Astrocyte (in vitro differentiated cells and primary cell): ENCODE measurements around the gene SPN.

Source experiments
- CTCF ChIP-seq: IDR thresholded peaks from 2 replicates; pipeline ENCODE4 v1.5.1; 2011; ENCODE audit warnings: low read depth, mild to moderate bottlenecking, inconsistent platforms, low read length, moderate library complexity; ENCODE audit not compliant: insufficient read depth
- EZH2 ChIP-seq: IDR thresholded peaks from 2 replicates; pipeline ENCODE4 v1.6.1; 2012; ENCODE audit warnings: mild to moderate bottlenecking, low read length, inconsistent platforms; ENCODE audit not compliant: insufficient read depth

DNA sequence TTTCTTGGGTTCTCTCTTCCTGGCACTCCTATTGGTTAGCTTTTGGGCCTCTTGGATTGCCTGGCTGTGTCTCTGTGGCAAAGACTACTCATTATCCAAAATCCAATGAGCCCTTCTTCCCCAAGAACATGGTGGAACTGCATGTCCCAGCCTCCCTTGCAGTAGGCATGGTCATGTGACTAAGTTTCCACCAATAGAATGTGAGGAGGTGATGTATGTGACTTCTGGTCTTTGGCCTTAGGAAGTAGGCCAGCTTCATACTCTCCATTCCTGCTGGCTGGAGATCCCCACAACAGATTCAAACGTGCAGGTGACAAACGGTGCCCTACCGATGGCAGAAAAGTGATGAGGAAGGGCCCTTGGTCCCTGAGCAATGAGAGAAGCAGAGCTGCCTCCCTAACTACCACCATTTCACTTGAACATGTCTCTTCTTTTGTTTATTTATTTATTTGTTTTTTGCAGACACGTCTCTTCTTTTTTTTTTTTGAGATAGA, 17.3 kb upstream of the SPN start:
- TF ChIP-seq EZH2 (no peak), CTCF (no peak)
